CD4-positive, alpha-beta T cell (primary cell): ENCODE data around the gene NAGPA. TPM values are rescaled to one million over a fixed set of nuclear protein-coding genes. Genes with fewer than 3 reads are reported as not detected.

Experiments
- ATAC-seq: fragments of 200-7000 bp; cut with Tn5 transposase; one replicate; pipeline ENCODE4 v1.10.0; 2022; ENCODE audit warnings: mild to moderate bottlenecking; ENCODE audit not compliant: poor library complexity
- CTCF ChIA-PET: fragments of 350-600 bp; sonication (Branson Sonifier 250); formaldehyde crosslinking; loops from one replicate; lab custom pipeline; 2021; ENCODE audit warnings: antibody characterized with exemption, inconsistent platforms; lab: Charles Lee
- POLR2A ChIA-PET: fragments of 350-600 bp; sonication (Branson Sonifier 250); formaldehyde crosslinking; loops from one replicate; lab custom pipeline; 2021; ENCODE audit warnings: antibody characterized with exemption, inconsistent platforms; lab: Charles Lee
- DNase-seq, 14 experiments: peaks; one replicate each; pipeline ENCODE4 v3.0.0-alpha.2; 2013 to 2020; ENCODE audit warnings: mixed read lengths in 2 of 14
- H3K27ac ChIP-seq, 2 donors: one replicate each; pipeline versions ENCODE4 v1.5.1 to v1.7.0; 2013; ENCODE audit warnings: low read length in 2 of 2, low read depth in 1 of 2, mild to moderate bottlenecking in 1 of 2
- H3K27me3 ChIP-seq, 2 experiments: 1 replicate in 1 of 2; 2 replicates in 1 of 2; pipeline versions ENCODE4 v1.6.1 to v1.7.0; 2013; ENCODE audit warnings: low read length in 2 of 2, control low read depth in 1 of 2, mild to moderate bottlenecking in 1 of 2, moderate library complexity in 1 of 2; ENCODE audit not compliant: insufficient read depth in 2 of 2, control insufficient read depth in 1 of 2
- H3K36me3 ChIP-seq: one replicate; pipeline ENCODE4 v1.6.1; 2013; ENCODE audit warnings: low read length, control low read depth; ENCODE audit not compliant: insufficient read depth
- H3K4me1 ChIP-seq: one replicate; pipeline ENCODE4 v1.6.1; 2013; ENCODE audit warnings: low read length, control low read depth; ENCODE audit not compliant: insufficient read depth
- H3K4me3 ChIP-seq: one replicate; pipeline ENCODE4 v1.5.1; 2013; ENCODE audit warnings: mild to moderate bottlenecking, low read length, moderate library complexity
- H3K9me3 ChIP-seq, 2 experiments: 1 replicate in 1 of 2; 2 replicates in 1 of 2; pipeline versions ENCODE4 v1.6.1 to v1.7.0; 2013; ENCODE audit warnings: low read length in 2 of 2, mild to moderate bottlenecking in 2 of 2, control low read depth in 1 of 2, moderate library complexity in 1 of 2; ENCODE audit not compliant: control insufficient read depth in 1 of 2, insufficient read depth in 1 of 2
- H3K27ac Mint-ChIP-seq: one replicate; pipeline ENCODE4 v1.8.0; 2020; ENCODE audit warnings: mixed read lengths
- H3K27me3 Mint-ChIP-seq: one replicate; pipeline ENCODE4 v1.8.0; 2021; ENCODE audit warnings: mixed read lengths
- H3K36me3 Mint-ChIP-seq: one replicate; pipeline ENCODE4 v1.8.0; 2021; ENCODE audit warnings: low read depth, mixed read lengths
- H3K4me1 Mint-ChIP-seq: one replicate; pipeline ENCODE4 v1.8.0; 2021; ENCODE audit warnings: low read depth, mixed read lengths
- H3K4me3 Mint-ChIP-seq: one replicate; pipeline ENCODE4 v1.8.0; 2020; ENCODE audit warnings: mild to moderate bottlenecking, mixed read lengths
- H3K9me3 Mint-ChIP-seq: one replicate; pipeline ENCODE4 v1.8.0; 2020; ENCODE audit warnings: mixed read lengths
- intact Hi-C, 2 experiments: fragments of 100-400 bp; cut with DNase I in 1 of 2; cut with micrococcal nuclease in 1 of 2; formaldehyde crosslinking; loops; one replicate each; pipeline versions ENCODE4 v1.15.1 to v1.9.0; 2023 to 2025; cut with DNase I, micrococcal nuclease
- total RNA-seq, 174 experiments: library from RNA in 2 of 174; stranded (reverse) in 2 of 174; gene quantifications; one replicate each; pipeline ENCODE4 v1.2.3 and lab custom pipeline; 2021 to 2026
- TF ChIP-seq, protein P1 (sequence below): fragments of 200-600 bp; IDR thresholded peaks from one replicate; pipeline ENCODE4 v1.8.0; 2022; ENCODE audit warnings: antibody characterized with exemption, mild to moderate bottlenecking

Gene NAGPA
- total RNA-seq, 2 experiments from 2014 or later: 30.0 to 34.0 TPM

GRCh38 chr16:4979736-4980660 lies 53.7 kb downstream of the NAGPA start:
- DNase-seq: no peak
- peaks cover 5 to 11% of the 10 kb centered on the region in 2 experiments for H3K9me3 ChIP-seq
- H3K4me1 ChIP-seq: no peaks in the 10 kb centered on the region
- no peak overlapping the region for H3K4me3 ChIP-seq
- H3K36me3 ChIP-seq: no peaks in the 10 kb centered on the region
- H3K4me1 Mint-ChIP-seq: no peaks in the 10 kb centered on the region
- no peak for ATAC-seq
- H3K36me3 Mint-ChIP-seq: no peaks in the 10 kb centered on the region
- H3K27ac Mint-ChIP-seq: no peak overlapping the region
- H3K4me3 Mint-ChIP-seq: no peak overlapping the region
- CTCF ChIA-PET: no interaction called here
- no peak overlapping the region for H3K27ac ChIP-seq
- peaks cover 15% of the 10 kb centered on the region for H3K27me3 Mint-ChIP-seq
- TF ChIP-seq, protein P1, sequence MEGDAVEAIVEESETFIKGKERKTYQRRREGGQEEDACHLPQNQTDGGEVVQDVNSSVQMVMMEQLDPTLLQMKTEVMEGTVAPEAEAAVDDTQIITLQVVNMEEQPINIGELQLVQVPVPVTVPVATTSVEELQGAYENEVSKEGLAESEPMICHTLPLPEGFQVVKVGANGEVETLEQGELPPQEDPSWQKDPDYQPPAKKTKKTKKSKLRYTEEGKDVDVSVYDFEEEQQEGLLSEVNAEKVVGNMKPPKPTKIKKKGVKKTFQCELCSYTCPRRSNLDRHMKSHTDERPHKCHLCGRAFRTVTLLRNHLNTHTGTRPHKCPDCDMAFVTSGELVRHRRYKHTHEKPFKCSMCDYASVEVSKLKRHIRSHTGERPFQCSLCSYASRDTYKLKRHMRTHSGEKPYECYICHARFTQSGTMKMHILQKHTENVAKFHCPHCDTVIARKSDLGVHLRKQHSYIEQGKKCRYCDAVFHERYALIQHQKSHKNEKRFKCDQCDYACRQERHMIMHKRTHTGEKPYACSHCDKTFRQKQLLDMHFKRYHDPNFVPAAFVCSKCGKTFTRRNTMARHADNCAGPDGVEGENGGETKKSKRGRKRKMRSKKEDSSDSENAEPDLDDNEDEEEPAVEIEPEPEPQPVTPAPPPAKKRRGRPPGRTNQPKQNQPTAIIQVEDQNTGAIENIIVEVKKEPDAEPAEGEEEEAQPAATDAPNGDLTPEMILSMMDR: no peak
- no peaks in the 10 kb centered on the region for H3K9me3 Mint-ChIP-seq
- POLR2A ChIA-PET: no interaction called here
- intact Hi-C loops: no loop called here
- peaks cover 0 to 3% of the 10 kb centered on the region in 2 experiments for H3K27me3 ChIP-seq

- Histone ChIP-seq H3K4me1 (no peaks in the 10 kb centered on the region), H3K36me3 (no peaks in the 10 kb centered on the region), H3K27ac (no peak overlapping the region), H3K27me3 (peaks cover 0 to 3% of the 10 kb centered on the region in 2 experiments), H3K9me3 (peaks cover 2 to 11% of the 10 kb centered on the region in 2 experiments), H3K4me3 (no peak overlapping the region)
- ChIA-PET POLR2A (no interaction called here), CTCF (no interaction called here)
- no peaks in the 10 kb centered on the region for H3K36me3 Mint-ChIP-seq
- DNase-seq: no peak
- no peaks in the 10 kb centered on the region for H3K9me3 Mint-ChIP-seq
- H3K4me1 Mint-ChIP-seq: no peaks in the 10 kb centered on the region
- intact Hi-C loops: no loop called here
- H3K27me3 Mint-ChIP-seq: peaks cover 15% of the 10 kb centered on the region
- TF ChIP-seq, protein P1: no peak
- no peak overlapping the region for H3K27ac Mint-ChIP-seq
- no peak for ATAC-seq
- H3K4me3 Mint-ChIP-seq: no peak overlapping the region
Measured at GRCh38 chr16:4979164-4979563, 54.6 kb downstream of the NAGPA start.

GRCh38 chr16:4976611-4977145 lies 57.1 kb downstream of the NAGPA start:
- Mint-ChIP-seq H3K9me3 (no peaks in the 10 kb centered on the region), H3K36me3 (no peaks in the 10 kb centered on the region), H3K4me3 (no peak overlapping the region), H3K27ac (no peak overlapping the region), H3K4me1 (no peaks in the 10 kb centered on the region), H3K27me3 (peaks cover 23% of the 10 kb centered on the region)
- DNase-seq (no peak), ATAC-seq (no peak)
- peaks cover 0 to 22% of the 10 kb centered on the region in 2 experiments for H3K9me3 ChIP-seq
- no peak overlapping the region for H3K27ac ChIP-seq
- no peaks in the 10 kb centered on the region for H3K4me1 ChIP-seq
- intact Hi-C loops: no loop called here
- peaks cover 0 to under 1% of the 10 kb centered on the region in 2 experiments for H3K27me3 ChIP-seq
- no peaks in the 10 kb centered on the region for H3K36me3 ChIP-seq
- H3K4me3 ChIP-seq: no peak overlapping the region
- POLR2A ChIA-PET: no interaction called here
- CTCF ChIA-PET: no interaction called here
- TF ChIP-seq, protein P1: no peak
